Ovary (tissue), 9 donors: ENCODE results near the gene CDH16. TPM values are rescaled to one million over a fixed set of nuclear protein-coding genes. Genes with fewer than 3 reads are reported as not detected.

ENCODE experiments used
- DNase-seq, 5 donors: peaks; one replicate each; pipeline ENCODE4 v3.0.0-alpha.2; 2019 to 2020
- H3K27ac ChIP-seq, 2 donors: fragments of 200-600 bp; one replicate each; pipeline versions ENCODE4 v1.5.1 to v1.8.0; 2019 to 2022
- H3K27me3 ChIP-seq: fragments of 200-600 bp; one replicate; pipeline ENCODE4 v1.8.0; 2022
- H3K36me3 ChIP-seq: fragments of 200-600 bp; sonication (generic); one replicate; pipeline ENCODE4 v1.5.1; 2019
- H3K4me1 ChIP-seq: one replicate; pipeline ENCODE4 v1.8.1; 2013; ENCODE audit warnings: mild to moderate bottlenecking, moderate library complexity; ENCODE audit not compliant: insufficient read depth
- H3K4me3 ChIP-seq: fragments of 200-600 bp; sonication (generic); one replicate; pipeline ENCODE4 v1.5.1; 2017
- H3K9me3 ChIP-seq, 2 donors: fragments of 200-600 bp in 1 of 2; sonication (generic) in 1 of 2; one replicate each; pipeline versions ENCODE4 v1.5.1 to v1.8.1; 2013 to 2019; ENCODE audit warnings: mild to moderate bottlenecking in 1 of 2, moderate library complexity in 1 of 2
- EP300 ChIP-seq: sonication (generic); formaldehyde crosslinking; IDR thresholded peaks from one replicate; pipeline ENCODE4 v1.6.1; 2017; ENCODE audit warnings: antibody characterized with exemption
- POLR2A ChIP-seq: fragments of 450-650 bp; IDR thresholded peaks from one replicate; pipeline ENCODE4 v1.6.1; 2017; ENCODE audit warnings: antibody characterized with exemption, mild to moderate bottlenecking, moderate library complexity
- WGBS, 3 donors: extraction: QIAGEN DNeasy Blood & Tissue Kit in 1 of 3; methylation state at CpG; one replicate each; pipeline versions ENCODE4 v1.1.5 to v1.1.7; 2013 to 2017; 5-methylcytosine and 5-hydroxymethylcytosine counted together
- intact Hi-C, 4 donors: fragments of 100-400 bp; cut with DNase I; formaldehyde crosslinking; loops; one replicate each; pipeline versions ENCODE4 v1.11.0 to v1.15.1; 2022 to 2023
- polyA plus RNA-seq, 2 donors: library from polyadenylated mRNA; stranded (reverse); fragments of 200-250 nt in 1 of 2; fragments of 350-450 nt in 1 of 2; fragmentation: Illumina TruSeq in 1 of 2; extraction: RNeasy Lipid Tissue Mini Kit (QIAGEN cat#74804) in 1 of 2; gene quantifications; one replicate each; pipeline ENCODE4 v1.2.3, GENCODE V29; 2013 to 2014
- total RNA-seq, 7 donors: library from RNA; depleted of rRNA in 2 of 7; stranded (reverse); fragments of >200 nt in 2 of 7; fragmentation: NEBNext Ultra II Directional in 3 of 7; extraction: Animal tissue kit (Norgen Biotek cat#: 25700) in 3 of 7; gene quantifications; one replicate each; pipeline versions ENCODE4 v1.1.0 to v1.2.4, GENCODE V29; 2016 to 2023
- TF ChIP-seq, protein P1 (sequence below), 3 donors: fragments of 450-650 bp in 2 of 3; fragments of 200-600 bp in 1 of 3; IDR thresholded peaks; one replicate each; pipeline versions ENCODE4 v1.5.1 to v1.8.0; 2016 to 2022; ENCODE audit warnings: antibody characterized with exemption in 3 of 3, mild to moderate bottlenecking in 1 of 3
- donor health status: DM: no; HTN: no; CAD: no; lungs with moderate emphysema.
- donor health status: DM: no; HTN: no; CAD: no.
- donor health status: Bipolar disorder and iron deficiency.
- donor health status: DM: yes; HTN: yes; CAD: no.
- donor health status: DM: no; HTN: no; CAD: no.
- donor health status: DM: yes; HTN: yes; CAD: no.

The CDH16 gene
- total and polyA plus RNA-seq, 9 donors = 0.12 to 19.2 (median 0.57) TPM; not detected in 4

DNA sequence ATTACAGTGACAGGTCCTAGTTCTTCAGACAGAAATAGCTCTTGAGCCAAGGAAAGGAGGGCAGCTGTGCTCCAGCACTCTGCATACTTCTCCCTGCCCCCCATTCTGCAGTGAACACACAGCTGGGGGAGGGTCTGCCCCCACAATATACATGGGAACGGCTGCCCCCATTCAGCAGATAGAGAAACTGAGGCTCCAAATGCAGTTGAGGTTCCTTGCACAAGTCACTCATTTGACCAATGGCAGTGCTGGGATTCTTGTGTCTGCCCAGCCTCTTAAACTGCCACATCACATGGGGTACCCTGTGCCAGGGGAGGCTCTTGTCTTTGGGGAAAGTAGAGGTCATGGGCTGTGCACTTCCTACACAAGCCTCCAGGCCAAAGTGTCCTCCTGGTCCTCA, 49.3 kb downstream of the CDH16 start:
- Histone ChIP-seq H3K27me3 (no peaks in the 10 kb centered on the region), H3K27ac (no peak overlapping the region), H3K4me1 (peaks cover 1% of the 10 kb centered on the region), H3K36me3 (no peaks in the 10 kb centered on the region), H3K4me3 (no peak overlapping the region), H3K9me3 (no peaks in the 10 kb centered on the region)
- intact Hi-C loops = loop anchor here (5.0 to 10.0 kb wide), 6 partner anchors 137 to 465 kb away; partner anchors contain the start of gene CMTM3 (in 1 of the 4)
- DNase-seq = no peak
- TF ChIP-seq, protein P1, sequence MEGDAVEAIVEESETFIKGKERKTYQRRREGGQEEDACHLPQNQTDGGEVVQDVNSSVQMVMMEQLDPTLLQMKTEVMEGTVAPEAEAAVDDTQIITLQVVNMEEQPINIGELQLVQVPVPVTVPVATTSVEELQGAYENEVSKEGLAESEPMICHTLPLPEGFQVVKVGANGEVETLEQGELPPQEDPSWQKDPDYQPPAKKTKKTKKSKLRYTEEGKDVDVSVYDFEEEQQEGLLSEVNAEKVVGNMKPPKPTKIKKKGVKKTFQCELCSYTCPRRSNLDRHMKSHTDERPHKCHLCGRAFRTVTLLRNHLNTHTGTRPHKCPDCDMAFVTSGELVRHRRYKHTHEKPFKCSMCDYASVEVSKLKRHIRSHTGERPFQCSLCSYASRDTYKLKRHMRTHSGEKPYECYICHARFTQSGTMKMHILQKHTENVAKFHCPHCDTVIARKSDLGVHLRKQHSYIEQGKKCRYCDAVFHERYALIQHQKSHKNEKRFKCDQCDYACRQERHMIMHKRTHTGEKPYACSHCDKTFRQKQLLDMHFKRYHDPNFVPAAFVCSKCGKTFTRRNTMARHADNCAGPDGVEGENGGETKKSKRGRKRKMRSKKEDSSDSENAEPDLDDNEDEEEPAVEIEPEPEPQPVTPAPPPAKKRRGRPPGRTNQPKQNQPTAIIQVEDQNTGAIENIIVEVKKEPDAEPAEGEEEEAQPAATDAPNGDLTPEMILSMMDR (IDR thresholded peaks at IDR 0.05) = no peak
- TF ChIP-seq EP300 = no peak
- no peak for TF ChIP-seq POLR2A
- WGBS, 3 donors = 62 to 91% (median 75%) methylated on average over 1 of the region's 1 CpG

DNA sequence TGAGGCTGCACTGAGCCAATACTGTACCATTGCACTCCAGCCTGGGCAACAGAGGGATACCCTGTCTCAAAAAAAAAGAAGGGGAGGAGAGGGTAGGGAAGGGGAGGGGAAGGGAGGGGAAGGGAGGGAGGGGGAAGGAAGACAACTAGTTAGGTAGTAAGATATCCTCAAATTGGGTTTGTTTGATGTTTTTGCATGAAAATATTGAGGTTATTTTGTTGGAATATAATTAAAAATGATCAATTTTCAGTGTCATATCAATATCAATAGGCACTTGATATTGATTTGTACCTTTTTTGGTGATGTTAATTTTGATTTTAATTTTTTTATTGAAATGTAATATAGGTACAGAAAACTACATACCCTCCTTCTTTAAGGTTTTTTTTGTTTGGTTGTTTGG, 55.0 kb downstream of the CDH16 start:
- TF ChIP-seq POLR2A = no peak
- TF ChIP-seq, protein P1 (IDR thresholded peaks at IDR 0.05) = no peak
- TF ChIP-seq EP300 = no peak
- Histone ChIP-seq H3K9me3 (no peaks in the 10 kb centered on the region), H3K27ac (no peak overlapping the region), H3K27me3 (no peaks in the 10 kb centered on the region), H3K4me3 (no peak overlapping the region), H3K36me3 (no peaks in the 10 kb centered on the region), H3K4me1 (no peaks in the 10 kb centered on the region)
- DNase-seq = no peak
- intact Hi-C loops = loop anchor here in 3 of 4 donors (10.0 kb wide), 3 partner anchors 139 to 459 kb away; partner anchors contain the start of gene CMTM3 (in 1 of the 3)

DNA sequence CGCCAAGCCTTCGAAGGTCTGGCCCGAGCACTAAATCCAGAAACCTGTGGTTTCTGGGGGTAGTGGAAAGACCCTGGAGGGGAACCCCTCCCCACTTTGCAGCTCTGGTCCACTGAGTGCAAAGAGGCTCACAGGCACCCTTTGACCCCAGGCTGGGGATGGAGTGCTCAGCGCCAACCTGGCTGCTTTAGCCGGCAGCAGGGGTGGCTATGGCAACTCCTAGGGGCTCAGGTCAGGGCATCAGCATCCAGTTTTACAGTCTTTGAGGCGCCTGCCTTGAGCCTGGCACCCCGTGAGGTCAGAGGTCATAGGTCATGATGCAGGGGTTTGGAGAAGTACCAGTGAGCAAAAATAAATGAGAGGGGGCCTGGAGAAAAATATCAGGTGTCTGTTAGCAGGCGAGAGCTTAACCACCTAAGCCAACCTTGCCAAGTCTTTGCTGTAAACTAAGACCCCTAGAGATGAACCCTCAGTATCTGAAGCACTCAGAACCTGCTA, 56.6 kb downstream of the CDH16 start:
- H3K27ac ChIP-seq = no peak overlapping the region
- intact Hi-C loops = loop anchor here in 3 of 4 donors (10.0 kb wide), 3 partner anchors 137 to 457 kb away; partner anchors contain the start of gene CMTM3 (in 1 of the 3)
- DNase-seq = peak in 1 of 5 donors; percentile 6
- no peaks in the 10 kb centered on the region for H3K27me3 ChIP-seq
- no peaks in the 10 kb centered on the region for H3K4me1 ChIP-seq
- no peaks in the 10 kb centered on the region for H3K36me3 ChIP-seq
- H3K9me3 ChIP-seq = no peaks in the 10 kb centered on the region
- TF ChIP-seq POLR2A (no peak), EP300 (no peak)
- TF ChIP-seq, protein P1 (IDR thresholded peaks at IDR 0.05) = no peak
- WGBS, 3 donors = 81 to 86% (median 85%) methylated on average over 8 of the region's 8 CpGs
- H3K4me3 ChIP-seq = no peak overlapping the region

DNA sequence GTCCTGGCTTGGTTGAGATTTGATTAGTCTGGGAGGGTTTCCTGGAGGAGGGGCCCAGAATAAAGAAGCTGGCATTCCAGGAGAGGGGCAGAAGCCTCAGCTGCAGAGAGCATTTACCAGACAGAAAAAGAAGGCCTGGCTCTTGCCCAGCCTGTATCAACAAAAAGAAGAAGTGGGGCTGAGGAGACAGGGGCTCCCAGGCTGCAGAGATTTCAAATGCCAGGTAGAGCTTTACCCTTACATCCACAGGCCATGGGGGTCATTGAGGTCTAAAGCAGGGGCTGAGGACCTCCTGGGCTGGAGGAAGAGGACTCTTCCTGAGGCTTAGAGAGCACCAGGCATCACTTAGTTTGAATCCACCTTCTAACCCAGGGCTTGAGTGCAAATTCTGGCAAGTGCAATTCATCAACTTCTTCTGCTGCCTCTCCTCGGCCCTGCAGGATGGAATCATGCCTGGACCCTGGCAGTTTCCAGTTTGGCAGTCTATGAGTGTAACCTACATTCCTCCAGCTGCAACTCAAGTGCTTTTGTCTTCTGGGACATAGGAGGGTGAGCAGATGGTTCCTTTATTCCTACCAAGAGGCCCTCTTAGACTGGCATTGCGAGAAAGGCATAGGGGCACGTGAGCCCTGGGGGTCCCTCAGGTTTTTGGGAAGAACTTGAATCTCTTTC, 59.2 kb downstream of the CDH16 start:
- no peak overlapping the region for H3K27ac ChIP-seq
- intact Hi-C loops = loop anchor here in 3 of 4 donors (10.0 kb wide), 3 partner anchors 135 to 455 kb away; partner anchors contain the start of gene CMTM3 (in 1 of the 3)
- H3K27me3 ChIP-seq = no peaks in the 10 kb centered on the region
- H3K4me1 ChIP-seq = no peaks in the 10 kb centered on the region
- TF ChIP-seq, protein P1 (IDR thresholded peaks at IDR 0.05) = no peak
- TF ChIP-seq EP300 = no peak
- no peak for TF ChIP-seq POLR2A
- DNase-seq = no peak
- WGBS, 3 donors = 79 to 90% (median 82%) methylated on average over 3 of the region's 3 CpGs
- H3K9me3 ChIP-seq = no peaks in the 10 kb centered on the region
- H3K4me3 ChIP-seq = no peak overlapping the region
- no peaks in the 10 kb centered on the region for H3K36me3 ChIP-seq
